GM18498 (cell line): ENCODE data around the gene DMD.
"Not testable (repeated sequence)": the region's sequence is repeated elsewhere in the genome, so short reads cannot be mapped to it uniquely, and the experiment has no call there.

ENCODE experiments used
- ATAC-seq: cut with Tn5 transposase; IDR thresholded peaks from one replicate; pipeline ENCODE4 v1.9.1; 2021; ENCODE audit warnings: mild to moderate bottlenecking, moderate library complexity; ENCODE audit not compliant: unreplicated experiment

DMD gene

GRCh38 chrX:32867781-32868523 is 343.4 kb downstream of the DMD start:
- ATAC-seq: no peak

- no peak for ATAC-seq
Measured at GRCh38 chrX:32852203-32852602, 359.1 kb downstream of the DMD start.

GRCh38 chrX:32851556-32851955 is 359.8 kb downstream of the DMD start:
- no peak for ATAC-seq

- ATAC-seq: no peak
Measured at GRCh38 chrX:32847921-32848320, 363.4 kb downstream of the DMD start.

GRCh38 chrX:32842053-32842452 is 369.3 kb downstream of the DMD start:
- ATAC-seq: no peak

- ATAC-seq: no peak
Measured at GRCh38 chrX:32839781-32840180, 371.6 kb downstream of the DMD start.

- no peak for ATAC-seq
Measured at GRCh38 chrX:32825009-32825408, 386.3 kb downstream of the DMD start.

GRCh38 chrX:32804034-32804433 is 407.3 kb downstream of the DMD start:
- ATAC-seq: no peak

GRCh38 chrX:32798990-32799389 is 412.4 kb downstream of the DMD start:
- no peak for ATAC-seq

- ATAC-seq: no peak
Measured at GRCh38 chrX:32788936-32789335, 422.4 kb downstream of the DMD start.

- ATAC-seq: no peak
Measured at GRCh38 chrX:32780109-32780508, 431.2 kb downstream of the DMD start.

GRCh38 chrX:32778965-32779364 is 432.4 kb downstream of the DMD start:
- ATAC-seq: no peak

- no peak for ATAC-seq
Measured at GRCh38 chrX:32774966-32775365, 436.4 kb downstream of the DMD start.

GRCh38 chrX:32749070-32749469 is 462.3 kb downstream of the DMD start:
- no peak for ATAC-seq

- no peak for ATAC-seq
Measured at GRCh38 chrX:32745323-32745722, 466.0 kb downstream of the DMD start.

GRCh38 chrX:32744921-32745320 is 466.4 kb downstream of the DMD start:
- no peak for ATAC-seq

GRCh38 chrX:32741910-32742309 is 469.4 kb downstream of the DMD start:
- no peak for ATAC-seq

- ATAC-seq: no peak
Measured at GRCh38 chrX:32708542-32708941, 502.8 kb downstream of the DMD start.

- not testable (repeated sequence) for ATAC-seq
Measured at GRCh38 chrX:32705385-32705784, 506.0 kb downstream of the DMD start.

GRCh38 chrX:32687379-32687778 is 524.0 kb downstream of the DMD start:
- ATAC-seq: no peak

- ATAC-seq: no peak
Measured at GRCh38 chrX:32678487-32678886, 532.9 kb downstream of the DMD start.

- no peak for ATAC-seq
Measured at GRCh38 chrX:32673193-32673592, 538.2 kb downstream of the DMD start.

GRCh38 chrX:32662516-32662915 is 548.8 kb downstream of the DMD start:
- ATAC-seq: no peak
